LNCaP clone FGC (cell line): ENCODE measurements around the gene LSAMP.

ENCODE experiments used
- DNase-seq: peaks from one replicate; pipeline ENCODE4 v3.0.0-alpha.2; 2011; ENCODE audit warnings: low read depth
- H3K4me3 ChIP-seq: 2 replicates; pipeline ENCODE4 v1.5.1; 2011; ENCODE audit warnings: mild to moderate bottlenecking, low read depth, low read length, control low read depth
- CTCF ChIP-seq: IDR thresholded peaks from 2 replicates; pipeline ENCODE4 v1.5.1; 2012; ENCODE audit warnings: mild to moderate bottlenecking; ENCODE audit not compliant: control insufficient read depth, insufficient read depth; ENCODE audit errors: extremely low read depth

The LSAMP gene

DNA sequence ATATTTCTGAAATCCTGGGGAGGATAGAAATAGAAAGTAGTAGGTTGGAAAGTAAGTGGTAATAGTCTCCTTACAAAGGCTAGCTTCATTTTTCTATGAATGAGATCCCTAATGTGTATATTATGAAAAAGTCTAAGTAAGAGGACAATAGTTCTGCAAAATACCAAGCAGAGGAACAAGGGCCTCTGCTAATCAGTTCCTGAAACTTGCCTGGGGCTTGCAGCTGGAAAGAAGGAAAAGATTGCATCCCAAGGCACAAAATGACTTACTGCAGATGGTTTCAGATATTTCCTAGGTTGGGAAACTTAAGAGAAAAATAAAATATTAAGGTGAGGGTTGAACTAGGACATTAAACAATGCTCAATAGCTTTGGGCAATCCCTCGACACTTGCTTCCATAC is 528.4 kb downstream of the LSAMP start:
- H3K4me3 ChIP-seq: no peak overlapping the region
- TF ChIP-seq CTCF: no peak
- DNase-seq: no peak

DNA sequence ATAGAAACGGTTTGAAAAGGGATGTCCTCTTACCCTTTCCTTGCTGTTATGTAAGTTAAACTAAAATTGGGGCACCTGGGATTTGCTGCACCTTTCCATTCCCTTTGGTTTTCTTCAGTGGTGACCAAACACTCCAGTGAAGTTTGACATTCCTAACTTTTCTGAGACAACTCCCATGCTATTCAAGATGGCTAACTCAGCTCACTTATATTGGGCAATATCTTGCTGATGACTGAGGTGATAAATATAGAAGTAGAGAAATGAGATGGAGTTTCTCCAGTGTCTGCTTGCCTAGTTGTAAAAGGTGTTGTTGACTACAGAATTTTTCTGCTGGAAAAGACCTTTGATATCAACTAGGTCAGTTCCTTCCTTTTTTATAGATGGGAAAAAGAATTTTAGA is 530.2 kb downstream of the LSAMP start:
- TF ChIP-seq CTCF: no peak
- no peak for DNase-seq
- H3K4me3 ChIP-seq: no peak overlapping the region

DNA sequence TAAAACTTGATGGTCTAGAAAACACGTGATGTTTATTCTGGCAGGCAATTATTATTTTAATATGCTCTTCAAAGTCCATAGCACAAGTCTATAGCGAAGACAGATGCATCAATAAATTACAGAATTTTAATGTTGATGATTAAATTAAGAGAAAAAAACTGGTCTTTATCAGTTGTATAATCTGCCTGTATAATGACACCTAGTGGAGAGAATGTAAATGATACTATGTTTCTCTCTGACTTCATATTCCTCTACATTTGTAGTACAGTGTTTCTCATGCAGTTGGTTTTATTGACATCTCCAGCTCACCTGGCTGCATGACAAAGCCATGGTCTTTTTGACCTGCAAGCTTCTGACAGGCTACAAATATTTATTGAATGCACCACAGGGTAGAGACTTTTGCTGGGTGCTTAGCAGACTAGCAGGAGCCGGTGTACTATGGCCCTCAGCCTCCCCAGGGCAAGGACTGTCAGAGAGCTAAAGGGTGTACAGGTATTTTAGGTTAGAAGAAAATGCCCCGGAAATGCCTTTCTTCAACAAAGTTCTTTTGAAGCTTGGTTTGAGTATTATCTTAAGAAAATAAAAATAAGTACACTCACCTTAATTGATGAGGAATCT is 532.1 kb downstream of the LSAMP start:
- DNase-seq: peak; percentile 19
- H3K4me3 ChIP-seq: no peak overlapping the region
- TF ChIP-seq CTCF: peak; percentile 60

GRCh38 chr3:115912372-115912771 is 532.9 kb downstream of the LSAMP start:
- no peak for DNase-seq
- no peak overlapping the region for H3K4me3 ChIP-seq
- TF ChIP-seq CTCF: no peak

DNA sequence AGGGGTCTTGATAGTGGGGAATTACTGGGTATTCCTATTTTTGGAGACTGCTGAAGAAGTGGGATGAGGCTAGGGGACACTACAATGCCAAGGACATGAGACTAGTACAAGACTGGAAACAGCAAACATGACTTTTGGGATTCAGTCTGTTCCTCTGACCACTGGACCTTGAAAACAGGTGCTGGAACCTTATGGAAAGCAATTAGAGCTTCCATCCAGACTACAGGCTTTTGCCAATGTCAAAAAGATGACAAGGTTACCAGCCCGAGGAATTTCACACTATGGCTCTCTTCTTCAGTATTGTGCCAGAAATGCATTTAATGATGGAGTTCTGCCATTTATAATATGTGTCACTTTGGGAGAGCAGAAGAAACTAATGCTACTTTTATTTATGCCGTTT is 539.4 kb downstream of the LSAMP start:
- no peak for TF ChIP-seq CTCF
- DNase-seq: no peak

DNA sequence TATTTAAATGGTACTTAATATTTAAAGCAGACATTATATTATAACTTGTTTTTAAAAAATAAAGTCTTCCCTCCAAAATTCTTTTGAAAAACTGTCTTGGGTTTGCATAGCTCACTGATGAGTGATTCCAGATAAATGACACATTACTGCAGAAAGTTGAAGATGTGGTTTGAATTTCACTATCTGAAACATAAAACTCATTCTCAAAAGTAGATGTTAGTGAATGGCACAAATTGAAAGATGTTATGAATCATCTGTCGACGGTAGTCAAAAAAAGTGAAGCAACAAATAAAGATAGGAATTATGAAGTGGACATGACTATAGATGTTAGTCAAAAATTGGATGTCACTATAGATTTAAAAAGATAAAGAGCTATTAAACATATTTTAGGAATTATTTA is 541.4 kb downstream of the LSAMP start:
- H3K4me3 ChIP-seq: no peak overlapping the region
- DNase-seq: no peak
- no peak for TF ChIP-seq CTCF

More for the DNA sequence above, 539.4 kb downstream of the LSAMP start:
- H3K4me3 ChIP-seq: no peak overlapping the region

GRCh38 chr3:115901008-115901407 is 544.3 kb downstream of the LSAMP start:
- DNase-seq: no peak
- no peak overlapping the region for H3K4me3 ChIP-seq
- TF ChIP-seq CTCF: no peak
